Activated CD8-positive, alpha-beta memory T cell treated with anti-CD3 and anti-CD28 coated beads for 48 hours (primary cell): ENCODE results near the gene CUEDC1.

Source experiments
- DNase-seq, 3 experiments: peaks; one replicate each; pipeline ENCODE4 v3.0.0-alpha.2; 2020; ENCODE audit warnings: low read depth in 2 of 3, low spot score in 2 of 3

The CUEDC1 gene

DNA sequence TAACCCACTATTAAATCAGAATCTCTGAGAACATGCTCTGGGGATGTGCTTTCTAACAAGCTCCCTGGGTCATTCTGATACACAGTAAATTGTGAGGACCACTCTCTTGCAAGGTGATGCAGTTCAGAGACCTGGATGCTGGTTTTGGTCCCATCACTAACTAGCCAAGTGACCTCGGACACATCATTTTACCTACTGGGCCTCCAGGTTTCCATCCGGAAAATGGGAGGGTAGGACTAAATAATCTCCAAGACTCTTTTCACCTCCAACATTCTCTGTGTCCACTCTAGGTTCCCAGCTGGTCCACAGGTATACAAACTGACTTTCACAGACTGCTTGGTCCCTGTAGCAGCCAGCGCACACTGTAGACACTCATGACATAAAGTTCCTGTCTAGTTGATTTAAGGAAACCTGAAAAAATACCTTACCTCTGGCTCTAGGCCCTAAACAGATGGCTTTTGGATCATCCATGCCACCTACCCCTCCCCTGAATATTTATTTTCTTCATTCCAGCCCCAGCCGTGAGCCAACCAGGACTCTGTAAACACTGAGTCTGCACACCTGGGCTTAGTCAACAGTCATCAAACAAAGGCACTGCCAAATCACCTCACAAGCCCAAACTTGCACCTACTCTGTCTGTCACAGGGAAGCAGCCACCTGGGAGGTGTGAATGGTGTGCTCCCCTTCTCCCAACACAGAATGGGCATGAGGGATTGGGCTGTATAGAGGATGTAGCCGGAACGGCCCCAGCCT is 54.0 kb downstream of the CUEDC1 start:
- no peak for DNase-seq

- DNase-seq: no peak
These were observed 55.4 kb downstream of the CUEDC1 start for GRCh38 chr17:57899822-57900221.

- DNase-seq: no peak
These were observed 55.8 kb downstream of the CUEDC1 start for GRCh38 chr17:57899391-57899790.

DNA sequence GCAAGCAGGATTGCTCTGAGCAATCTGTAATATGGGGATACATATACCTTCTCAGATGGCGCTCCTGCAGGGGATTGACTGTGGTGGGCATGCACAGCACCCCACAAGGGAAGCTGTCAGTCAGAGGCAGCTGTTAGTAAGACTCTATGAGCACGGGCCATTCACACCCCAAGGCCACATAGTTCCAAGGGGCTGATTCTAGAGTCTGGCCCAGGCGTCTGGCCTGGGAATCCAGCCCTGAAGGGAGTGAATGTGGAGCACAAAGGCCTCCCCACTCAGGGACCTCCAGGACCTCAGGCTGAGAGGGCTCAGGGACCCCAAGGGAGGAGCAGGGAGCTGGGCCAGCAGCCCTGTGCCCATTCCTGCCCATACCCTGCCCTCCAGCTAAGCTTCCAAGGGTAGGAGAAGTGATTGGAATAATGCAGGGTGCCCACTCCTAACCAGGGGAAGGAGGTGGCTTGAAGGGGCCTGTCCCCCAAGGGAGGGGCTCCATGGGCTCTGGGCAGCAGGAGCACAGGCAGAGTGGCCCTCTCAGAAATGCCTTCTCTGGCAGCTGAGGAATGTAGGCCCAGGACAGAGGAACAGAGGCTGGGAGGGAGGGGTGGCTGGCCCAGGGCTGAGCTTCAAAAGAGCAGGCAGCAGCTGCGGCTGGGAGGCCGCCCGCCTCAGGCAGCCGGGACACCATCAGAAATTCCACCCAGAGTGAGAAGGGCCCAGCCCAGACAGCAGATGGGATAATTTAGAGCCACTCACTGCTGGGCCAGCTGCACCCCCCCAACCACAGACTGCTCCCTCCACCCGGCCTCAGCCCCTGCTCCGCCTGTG is 56.5 kb downstream of the CUEDC1 start:
- DNase-seq: no peak

DNA sequence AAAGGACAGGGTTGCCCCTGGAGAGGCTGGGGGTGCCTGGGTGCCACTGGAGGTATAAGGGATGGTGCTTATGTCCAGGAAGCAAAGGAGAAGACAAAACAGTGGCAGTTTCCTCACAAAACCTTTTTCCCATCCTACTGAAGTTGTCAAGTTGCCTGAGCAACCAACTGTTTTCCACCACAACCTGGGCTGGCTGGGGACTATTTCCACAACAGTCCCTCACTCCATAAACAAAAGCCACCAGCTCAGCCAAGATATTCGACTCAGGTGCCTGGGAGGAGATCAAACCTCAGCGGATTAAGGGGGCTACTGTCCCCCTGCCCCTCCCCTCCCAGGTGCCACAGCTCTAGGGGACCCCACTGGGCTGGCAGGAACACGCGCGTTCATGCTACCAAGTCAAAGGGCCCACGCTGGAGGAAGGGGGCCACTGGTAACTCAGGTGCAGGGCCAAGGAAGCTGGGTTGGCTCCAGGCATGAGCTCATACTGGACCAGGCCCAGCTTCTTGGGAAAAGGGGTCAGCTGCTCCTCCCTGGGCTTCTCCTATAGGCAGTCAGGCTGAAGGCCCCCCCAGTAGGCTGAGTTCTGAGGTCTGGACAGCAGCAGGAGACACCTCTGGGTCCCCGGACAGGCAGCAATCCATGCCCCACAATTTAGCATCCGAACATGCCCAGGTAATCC is 59.7 kb downstream of the CUEDC1 start:
- DNase-seq: no peak

DNA sequence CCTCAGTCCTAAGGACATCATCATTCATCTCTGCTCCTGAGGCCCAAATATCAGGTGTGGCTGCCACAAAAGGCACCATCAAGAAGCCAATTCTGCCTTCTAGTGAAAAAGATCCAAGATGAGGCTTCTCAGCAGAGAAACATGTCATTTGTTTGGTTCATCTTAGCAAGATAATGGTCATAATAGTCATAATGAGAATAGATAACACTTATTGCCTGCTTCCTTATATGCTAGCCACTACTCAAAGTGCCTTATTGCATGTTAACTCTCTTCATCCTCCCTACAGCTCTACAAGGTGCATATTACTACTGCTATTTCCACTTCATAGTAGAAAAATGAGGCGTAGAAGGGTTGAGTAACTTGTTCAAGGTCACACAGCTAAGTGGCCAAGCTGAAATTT is 60.4 kb downstream of the CUEDC1 start:
- no peak for DNase-seq

DNA sequence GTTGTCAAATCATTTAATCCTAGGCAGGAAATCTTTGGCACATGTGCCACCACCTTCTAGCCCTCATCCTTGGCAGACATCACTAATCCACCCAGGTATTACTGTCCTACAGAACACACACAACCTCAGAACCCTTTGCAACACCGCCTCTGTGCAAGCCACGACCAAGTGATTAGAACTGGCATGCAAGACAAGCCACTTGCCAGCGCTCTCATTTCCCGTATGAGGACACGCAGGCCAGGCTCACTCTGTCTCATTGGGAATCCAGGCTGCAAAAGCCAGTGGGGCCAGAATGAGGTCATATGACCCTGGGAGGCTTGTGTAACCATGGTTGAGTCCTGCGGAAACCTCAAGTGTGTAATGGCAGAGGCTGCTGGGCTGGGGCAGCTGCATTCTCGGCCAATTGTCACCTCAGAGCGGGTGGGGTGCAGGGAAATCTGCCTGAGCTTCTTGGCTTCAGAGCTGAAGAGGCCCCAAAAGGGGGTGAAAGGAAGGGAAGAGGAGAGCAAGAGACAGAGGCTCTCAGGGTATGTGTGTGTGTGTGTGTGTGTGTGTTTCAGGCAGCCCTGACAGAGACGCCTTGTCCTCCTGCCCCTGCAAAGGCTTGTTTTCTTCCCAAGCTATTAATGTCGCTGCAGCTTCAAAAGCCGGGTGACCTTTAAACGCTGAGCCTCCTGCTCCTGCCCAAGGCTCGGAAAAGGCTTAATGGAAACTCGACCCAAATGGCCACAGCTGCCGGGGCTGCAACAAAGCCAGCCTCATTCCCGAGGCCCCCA is 62.2 kb downstream of the CUEDC1 start:
- no peak for DNase-seq

GRCh38 chr17:57892146-57892819 is 62.9 kb downstream of the CUEDC1 start:
- peak; percentile 54 to 80 (median 66) for DNase-seq

DNA sequence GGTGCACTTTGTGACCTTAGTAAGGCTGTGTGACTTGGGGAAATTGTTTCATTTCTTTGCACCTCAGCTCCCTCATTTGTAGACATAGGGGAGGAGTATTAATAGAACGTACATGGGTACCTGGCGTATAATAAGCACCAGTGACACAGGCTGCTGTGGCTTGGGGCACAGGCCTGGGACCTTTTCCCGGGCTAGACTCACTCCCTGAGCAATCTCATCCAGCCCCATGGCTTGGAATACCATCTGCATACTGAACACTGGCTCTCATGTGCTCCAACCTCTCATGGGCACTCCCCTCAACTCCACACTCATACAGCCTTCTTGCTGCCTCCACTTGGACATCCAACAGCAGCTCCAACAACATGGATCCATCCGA is 64.4 kb downstream of the CUEDC1 start:
- no peak for DNase-seq

DNA sequence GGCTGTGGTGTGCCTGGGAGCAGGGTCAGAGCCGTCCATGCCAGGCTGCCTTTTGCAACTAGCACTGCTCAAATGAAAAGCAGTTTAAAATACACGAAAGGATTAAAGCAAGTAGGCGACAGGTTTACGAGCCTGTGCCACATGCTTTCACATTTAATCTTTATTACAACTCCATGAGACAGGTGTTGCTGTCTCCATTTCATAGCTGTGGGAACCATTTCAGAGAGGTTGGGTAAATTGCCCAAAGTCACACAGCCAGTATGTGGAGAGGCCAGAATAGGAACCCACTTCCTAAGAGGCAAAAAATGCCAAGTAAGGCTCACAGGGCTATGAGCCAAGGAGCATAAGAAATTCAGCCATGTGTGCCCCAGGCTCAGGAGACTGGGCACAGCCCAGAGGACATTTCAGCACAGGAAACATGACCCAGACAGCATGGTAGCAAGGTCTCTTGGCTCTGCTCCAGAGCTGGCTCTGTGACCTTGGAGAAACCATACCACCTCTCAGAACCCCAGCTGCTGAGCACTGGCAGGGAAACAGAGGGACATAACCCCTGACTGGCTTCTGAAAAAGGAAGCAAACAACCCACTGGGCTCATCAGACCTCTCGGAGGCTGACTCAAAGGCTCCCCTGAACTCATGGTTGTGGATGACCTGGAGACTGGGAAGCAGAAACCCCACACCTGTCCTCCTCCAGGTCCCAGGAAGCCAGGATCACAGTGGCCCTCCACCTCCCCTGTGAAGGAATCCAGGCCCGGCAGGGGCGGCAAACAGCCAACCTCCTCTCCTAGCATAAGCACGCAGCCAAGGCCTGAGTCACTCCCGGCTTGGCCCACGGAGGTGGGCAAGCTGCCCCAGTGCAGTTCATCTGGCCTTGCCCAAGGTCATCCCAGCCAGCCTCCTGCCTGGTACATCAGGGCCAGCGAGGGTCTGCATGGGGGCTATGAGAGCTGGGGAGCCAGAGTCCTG is 65.0 kb downstream of the CUEDC1 start:
- DNase-seq: no peak

GRCh38 chr17:57889252-57889651 is 66.0 kb downstream of the CUEDC1 start:
- DNase-seq: no peak

GRCh38 chr17:57888311-57889216 is 66.6 kb downstream of the CUEDC1 start:
- DNase-seq: no peak

DNA sequence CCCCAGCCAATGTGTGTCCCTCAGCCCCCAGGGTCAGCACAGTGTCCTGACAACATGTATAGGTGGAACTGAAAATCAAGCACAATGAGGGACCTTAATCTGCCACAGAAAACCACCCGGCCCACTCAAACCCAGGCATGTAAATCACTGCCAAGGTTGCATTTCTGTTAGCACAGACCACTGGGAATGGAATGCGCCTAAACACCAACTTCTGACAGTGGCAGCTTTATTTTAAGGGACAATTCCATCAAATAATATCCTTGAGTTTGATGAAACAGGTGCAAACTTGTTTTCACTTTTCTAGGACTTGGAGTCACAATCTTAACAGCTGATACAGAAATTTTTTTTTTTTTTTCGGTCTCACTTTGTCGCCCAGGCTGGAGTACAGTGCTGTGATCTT is 68.1 kb downstream of the CUEDC1 start:
- DNase-seq: no peak

- DNase-seq: no peak
These were observed 69.2 kb downstream of the CUEDC1 start for GRCh38 chr17:57886020-57886419.

DNA sequence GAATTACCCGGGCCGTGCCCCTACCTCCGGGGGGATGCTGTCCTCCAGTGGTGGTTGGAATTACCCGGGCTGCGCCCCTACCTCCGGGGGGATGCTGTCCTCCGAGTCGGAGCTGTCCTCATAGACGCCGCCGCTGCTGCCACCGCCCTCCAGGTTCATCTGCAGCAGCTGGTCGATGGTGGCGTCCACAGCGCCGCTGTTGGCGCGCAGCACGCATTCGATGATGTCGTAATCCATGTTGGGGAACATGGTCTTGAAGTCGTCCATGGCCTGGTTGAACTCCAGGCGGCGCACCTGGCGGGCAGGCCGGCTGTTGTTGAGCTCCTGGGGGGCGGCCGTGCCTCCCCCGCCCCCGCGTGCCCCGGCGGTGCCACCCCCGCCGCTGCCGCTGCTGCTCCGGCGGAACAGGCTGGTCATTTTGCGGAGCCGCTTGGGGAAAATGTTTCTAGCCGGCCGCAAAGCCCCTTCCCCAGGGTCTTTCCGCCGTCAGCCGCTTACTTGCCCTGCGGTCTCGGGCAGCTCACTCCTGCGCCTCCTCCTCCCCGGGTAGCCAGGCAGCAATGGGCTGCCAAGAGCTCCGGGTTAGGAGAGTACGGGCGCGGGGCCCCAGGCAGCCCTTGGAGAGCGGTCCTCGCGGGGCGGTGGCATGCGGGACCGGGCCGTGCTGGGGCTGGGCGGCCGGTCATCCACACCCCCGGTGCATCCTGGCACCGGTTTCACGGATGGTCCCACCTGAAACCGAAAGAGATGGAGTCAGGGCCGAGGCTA is 69.9 kb downstream of the CUEDC1 start:
- DNase-seq: no peak

GRCh38 chr17:57881783-57882351 is 73.3 kb downstream of the CUEDC1 start:
- DNase-seq: no peak

DNA sequence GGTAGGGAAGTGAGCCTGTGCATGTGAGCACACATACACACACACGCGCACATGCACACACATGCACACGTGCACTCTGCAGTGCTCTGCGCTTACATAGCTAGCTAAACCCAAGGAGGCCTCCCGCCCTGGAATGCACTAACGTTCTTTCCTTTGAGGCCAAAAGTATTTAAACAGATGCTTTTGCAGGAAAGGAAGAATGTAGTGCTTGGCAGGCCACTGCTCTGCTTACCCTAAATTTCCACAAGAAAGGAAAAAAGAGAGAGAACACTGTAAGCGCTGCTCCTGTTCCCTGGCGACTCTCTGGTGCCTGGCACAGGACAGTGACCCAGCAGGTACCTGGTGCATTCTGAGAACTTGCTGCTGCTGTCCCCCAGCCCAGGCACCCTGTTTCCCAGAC is 74.1 kb downstream of the CUEDC1 start:
- DNase-seq: no peak
